MM.1S (cell line): ENCODE measurements around the gene CBX7.

Source experiments
- CTCF ChIP-seq: fragments of 300-600 bp; sonication (generic); IDR thresholded peaks from 2 replicates; pipeline ENCODE4 v1.5.1; 2016; ENCODE audit warnings: antibody characterized with exemption, low read length, mixed read lengths
- EZH2phosphoT487 ChIP-seq: fragments of 300-600 bp; sonication (generic); IDR thresholded peaks from 2 replicates; pipeline ENCODE4 v1.6.1; 2018; ENCODE audit warnings: antibody characterized with exemption, low read length

GRCh38 chr22:39094717-39095389 lies 57.6 kb downstream of the CBX7 start:
- TF ChIP-seq CTCF (no peak), EZH2phosphoT487 (no peak)
